ENCODE results near the gene DBF4B. TPM values are rescaled to one million over a fixed set of nuclear protein-coding genes. Genes with fewer than 3 reads are reported as not detected.
"Not testable (repeated sequence)": the region's sequence is repeated elsewhere in the genome, so short reads cannot be mapped to it uniquely, and the experiment has no call there.

The DBF4B gene
- total and polyA plus RNA-seq, 3 experiments from 2014 or later, result 0.75 to 16.1 (median 15.2) TPM

DNA sequence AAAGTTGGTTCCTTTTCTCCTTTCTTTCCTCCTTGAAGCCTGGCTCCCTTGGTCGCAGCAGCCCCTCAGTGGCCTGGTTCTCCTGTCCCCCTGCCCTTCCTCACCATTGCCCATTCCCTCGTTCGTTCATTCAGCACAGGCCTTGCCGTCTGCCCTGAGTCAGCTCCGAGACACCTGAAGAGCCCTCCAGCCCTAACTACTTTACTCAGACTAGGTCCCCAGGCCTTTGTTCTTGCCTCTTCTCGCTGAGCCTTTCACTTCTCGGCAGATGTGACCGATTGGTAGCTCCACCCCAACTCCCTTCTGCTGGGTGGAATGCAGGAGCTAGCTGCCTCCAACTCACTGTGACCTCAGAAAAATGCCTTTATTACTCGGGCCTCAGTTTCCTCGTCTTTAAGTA is 43.3 kb downstream of the DBF4B start:
- no peaks in the 10 kb centered on the region for H3K36me3 ChIP-seq (ENCODE audit: insufficient read depth, low read length)
- H3K27ac ChIP-seq (ENCODE audit: low read depth, low read length), result no peak overlapping the region
- H3K27me3 ChIP-seq (ENCODE audit: insufficient read depth, low read length, poor library complexity, severe bottlenecking), result no peaks in the 10 kb centered on the region
- no peaks in the 10 kb centered on the region for H3K4me1 Mint-ChIP-seq
- CTCF ChIA-PET, result no interaction called here
- DNase-seq, result no peak
- H3K4me3 Mint-ChIP-seq, result no peak overlapping the region
- no peaks in the 10 kb centered on the region for H3K4me1 ChIP-seq (ENCODE audit: insufficient read depth, low read length)
- peak overlapping the region in 1 of 8 donors; percentile 33 for H3K27ac Mint-ChIP-seq
- no peaks in the 10 kb centered on the region for H3K9me3 Mint-ChIP-seq
- POLR2A ChIA-PET, result no interaction called here
- H3K9me3 ChIP-seq (ENCODE audit: low read length), result no peaks in the 10 kb centered on the region
- H3K36me3 Mint-ChIP-seq, result peaks cover 0 to 24% (median 0%) of the 10 kb centered on the region in 3 donors
- H3K27me3 Mint-ChIP-seq, result peaks cover 4 to 10% of the 10 kb centered on the region in 2 donors
- no peak overlapping the region for H3K4me3 ChIP-seq (ENCODE audit: low read length)

DNA sequence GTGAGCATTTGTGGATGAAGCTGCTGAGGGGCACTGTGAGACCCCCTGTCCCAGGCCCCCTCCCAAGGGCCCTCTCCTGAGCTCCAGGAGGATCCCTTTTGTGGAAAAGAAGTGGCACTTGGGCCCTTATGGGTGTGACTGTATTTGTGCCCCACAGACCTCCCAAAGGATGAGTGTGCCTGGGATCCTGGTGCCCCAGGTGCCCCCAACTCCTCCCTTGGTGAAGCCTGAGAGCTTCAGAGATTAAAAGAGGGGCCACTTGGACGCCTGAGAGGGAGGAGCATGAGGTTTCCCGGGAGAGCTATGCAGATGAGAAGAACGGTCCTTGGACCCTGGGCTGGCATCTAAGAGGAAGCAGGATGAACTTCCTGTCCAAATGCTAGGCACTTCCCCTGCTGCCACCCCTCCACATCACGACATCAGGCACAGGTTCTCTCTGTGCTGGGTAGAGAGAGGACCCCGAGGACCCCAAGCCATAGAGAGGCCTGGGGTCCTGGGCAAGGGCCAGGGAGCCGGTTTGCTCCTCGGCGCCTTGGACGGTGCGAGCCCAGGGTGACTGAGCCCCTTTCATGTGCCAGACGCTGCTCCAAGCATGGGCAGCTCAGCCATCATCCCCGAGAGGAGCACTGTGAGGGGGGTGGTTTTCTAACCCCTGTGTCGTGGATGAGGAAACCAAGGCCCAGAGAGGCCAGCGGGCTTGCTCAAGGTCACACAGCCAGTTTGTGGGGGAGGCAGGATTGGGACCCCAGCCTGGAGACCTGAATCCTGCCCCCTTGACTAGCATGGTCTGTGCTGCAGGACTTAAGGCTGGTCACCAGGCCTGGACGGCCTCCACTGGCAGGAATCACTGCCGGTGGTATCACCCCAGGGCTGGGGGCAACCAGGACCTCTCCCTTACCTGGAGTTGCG is 44.7 kb downstream of the DBF4B start:
- Histone ChIP-seq H3K36me3 (ENCODE audit: insufficient read depth, low read length) (no peaks in the 10 kb centered on the region), H3K9me3 (ENCODE audit: low read length) (no peaks in the 10 kb centered on the region), H3K27ac (ENCODE audit: low read depth, low read length) (no peak overlapping the region), H3K4me1 (ENCODE audit: insufficient read depth, low read length) (no peaks in the 10 kb centered on the region), H3K4me3 (ENCODE audit: low read length) (no peak overlapping the region), H3K27me3 (ENCODE audit: insufficient read depth, low read length, poor library complexity, severe bottlenecking) (peaks cover 5% of the 10 kb centered on the region)
- DNase-seq, result no peak
- Mint-ChIP-seq H3K9me3 (no peaks in the 10 kb centered on the region), H3K36me3 (peaks cover 0 to 17% (median 0%) of the 10 kb centered on the region in 3 donors), H3K4me3 (no peak overlapping the region), H3K27ac (no peak overlapping the region), H3K4me1 (peaks cover 0 to 3% (median 2%) of the 10 kb centered on the region in 3 donors), H3K27me3 (peaks cover 18 to 20% of the 10 kb centered on the region in 2 donors)
- POLR2A ChIA-PET, result no interaction called here
- CTCF ChIA-PET, result no interaction called here

DNA sequence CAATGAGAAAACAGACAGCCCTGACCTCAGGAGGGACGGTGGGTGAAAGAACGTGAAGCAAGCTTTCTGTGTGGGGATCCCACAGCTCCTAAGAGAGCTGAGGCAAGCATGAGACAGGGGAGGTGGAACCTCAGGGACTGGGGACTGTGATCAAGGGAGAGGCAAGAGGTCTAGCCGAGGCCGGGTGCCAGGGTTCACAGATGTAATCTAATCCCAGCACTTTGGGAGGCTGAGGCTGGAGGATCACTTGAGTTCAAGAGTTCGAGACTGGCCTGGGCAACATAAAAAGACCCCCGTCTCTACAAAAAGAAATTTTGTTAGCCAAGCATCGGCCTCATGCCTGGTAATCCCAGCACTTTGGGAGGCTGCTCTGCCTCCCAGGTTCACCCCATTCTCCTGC is 45.8 kb downstream of the DBF4B start:
- Histone ChIP-seq H3K9me3 (ENCODE audit: low read length) (no peaks in the 10 kb centered on the region), H3K27ac (ENCODE audit: low read depth, low read length) (no peak overlapping the region), H3K4me3 (ENCODE audit: low read length) (no peak overlapping the region), H3K27me3 (ENCODE audit: insufficient read depth, low read length, poor library complexity, severe bottlenecking) (peaks cover 5% of the 10 kb centered on the region), H3K36me3 (ENCODE audit: insufficient read depth, low read length) (no peaks in the 10 kb centered on the region), H3K4me1 (ENCODE audit: insufficient read depth, low read length) (peaks cover under 1% of the 10 kb centered on the region)
- Mint-ChIP-seq H3K4me3 (no peak overlapping the region), H3K36me3 (peaks cover 0 to 15% (median 0%) of the 10 kb centered on the region in 3 donors), H3K4me1 (peaks cover 0 to 4% (median 2%) of the 10 kb centered on the region in 3 donors), H3K9me3 (no peaks in the 10 kb centered on the region), H3K27ac (no peak overlapping the region), H3K27me3 (peaks cover 20% of the 10 kb centered on the region in 2 donors)
- no peak for DNase-seq
- ChIA-PET CTCF (no interaction called here), POLR2A (no interaction called here)

DNA sequence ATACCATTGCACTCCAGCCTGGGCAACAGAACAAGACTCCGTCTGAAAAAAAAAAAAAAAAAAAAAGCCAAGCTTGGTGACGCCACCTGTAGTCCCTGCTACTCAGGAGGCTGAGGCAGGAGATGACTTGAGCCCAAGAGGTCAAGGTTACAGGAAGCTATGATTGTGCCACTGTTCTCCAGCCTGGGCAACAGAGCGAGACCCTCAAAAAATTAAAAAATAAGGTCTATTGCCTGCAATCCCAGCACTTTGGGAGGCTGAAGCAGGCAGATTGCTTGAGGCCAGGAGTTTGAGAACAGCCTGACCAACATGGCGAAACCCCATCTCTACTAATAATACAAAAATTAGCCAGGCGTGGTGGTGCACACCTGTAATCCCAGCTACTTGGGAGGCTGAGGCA is 46.7 kb downstream of the DBF4B start:
- DNase-seq; H3K9me3 Mint-ChIP-seq; H3K4me3 ChIP-seq (ENCODE audit: low read length); H3K4me1 Mint-ChIP-seq; H3K4me1 ChIP-seq (ENCODE audit: insufficient read depth, low read length); H3K36me3 ChIP-seq (ENCODE audit: insufficient read depth, low read length); H3K4me3 Mint-ChIP-seq; H3K9me3 ChIP-seq (ENCODE audit: low read length); H3K27ac Mint-ChIP-seq; H3K27ac ChIP-seq (ENCODE audit: low read depth, low read length); CTCF ChIA-PET: not testable (repeated sequence)
- Mint-ChIP-seq H3K27me3 (peaks cover 20 to 22% of the 10 kb centered on the region in 2 donors), H3K36me3 (peaks cover 0 to 12% (median 0%) of the 10 kb centered on the region in 3 donors)
- POLR2A ChIA-PET, result interaction anchor here (0.6 kb wide), 1 partner anchor 17 kb away, joined by 4 read pairs; no protein-coding TSS in a partner anchor
- peaks cover 14% of the 10 kb centered on the region for H3K27me3 ChIP-seq (ENCODE audit: insufficient read depth, low read length, poor library complexity, severe bottlenecking)

DNA sequence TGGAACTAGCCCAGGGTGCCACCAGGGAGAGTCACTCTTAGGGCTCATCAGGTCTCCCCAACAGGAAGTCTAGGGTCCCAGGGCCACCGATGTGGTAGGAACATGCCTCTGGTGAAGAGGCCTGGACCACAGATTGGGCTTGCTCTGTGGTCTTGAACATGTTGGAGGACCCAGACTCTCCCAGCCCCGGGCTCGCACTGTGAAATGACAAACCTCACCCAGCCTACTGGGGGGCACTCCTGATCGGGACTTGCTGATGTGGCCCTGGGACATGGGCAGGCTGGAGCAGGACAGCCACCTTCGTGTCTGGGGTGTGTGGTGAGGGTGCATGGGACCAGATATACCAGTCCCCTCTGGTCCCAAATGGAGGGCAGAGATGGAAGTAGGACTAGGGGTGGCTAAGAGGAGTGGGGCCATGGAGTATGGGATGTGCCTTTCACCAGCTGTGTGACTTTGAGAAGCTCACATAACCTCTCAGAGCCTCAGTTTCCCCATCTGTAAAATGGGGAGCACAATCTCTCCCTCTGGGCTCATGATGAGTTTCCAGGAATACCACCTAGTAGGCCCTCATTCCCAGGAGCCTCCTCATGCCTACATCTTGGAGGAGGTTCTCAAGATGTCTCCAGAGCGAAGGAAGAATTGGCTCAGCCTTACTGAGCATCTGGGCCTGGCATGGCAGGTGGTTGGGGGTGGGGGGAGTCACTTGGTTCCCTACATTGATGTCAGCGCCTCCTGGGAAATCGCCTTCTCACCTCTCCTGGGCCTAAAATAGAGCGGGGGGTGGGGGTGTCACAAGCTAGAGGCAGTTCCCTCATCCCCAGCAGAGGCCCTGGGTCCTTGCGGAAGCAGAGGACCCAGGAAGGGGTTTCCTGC is 48.8 kb downstream of the DBF4B start:
- no peaks in the 10 kb centered on the region for H3K9me3 ChIP-seq (ENCODE audit: low read length)
- CTCF ChIA-PET, result no interaction called here
- no peak overlapping the region for H3K27ac ChIP-seq (ENCODE audit: low read depth, low read length)
- POLR2A ChIA-PET, result no interaction called here
- no peak overlapping the region for H3K27ac Mint-ChIP-seq
- no peak for DNase-seq
- H3K4me3 Mint-ChIP-seq, result peak overlapping the region in 6 of 7 donors; percentile 23 to 87 (median 66)
- H3K4me1 ChIP-seq (ENCODE audit: insufficient read depth, low read length), result peaks cover 4% of the 10 kb centered on the region
- H3K4me1 Mint-ChIP-seq, result peaks cover 0 to 4% (median 2%) of the 10 kb centered on the region in 3 donors
- H3K27me3 Mint-ChIP-seq, result peaks cover 29 to 36% of the 10 kb centered on the region in 2 donors
- H3K36me3 ChIP-seq (ENCODE audit: insufficient read depth, low read length), result no peaks in the 10 kb centered on the region
- H3K27me3 ChIP-seq (ENCODE audit: insufficient read depth, low read length, poor library complexity, severe bottlenecking), result peaks cover 16% of the 10 kb centered on the region
- H3K4me3 ChIP-seq (ENCODE audit: low read length), result no peak overlapping the region
- H3K36me3 Mint-ChIP-seq, result no peaks in the 10 kb centered on the region
- H3K9me3 Mint-ChIP-seq, result no peaks in the 10 kb centered on the region

DNA sequence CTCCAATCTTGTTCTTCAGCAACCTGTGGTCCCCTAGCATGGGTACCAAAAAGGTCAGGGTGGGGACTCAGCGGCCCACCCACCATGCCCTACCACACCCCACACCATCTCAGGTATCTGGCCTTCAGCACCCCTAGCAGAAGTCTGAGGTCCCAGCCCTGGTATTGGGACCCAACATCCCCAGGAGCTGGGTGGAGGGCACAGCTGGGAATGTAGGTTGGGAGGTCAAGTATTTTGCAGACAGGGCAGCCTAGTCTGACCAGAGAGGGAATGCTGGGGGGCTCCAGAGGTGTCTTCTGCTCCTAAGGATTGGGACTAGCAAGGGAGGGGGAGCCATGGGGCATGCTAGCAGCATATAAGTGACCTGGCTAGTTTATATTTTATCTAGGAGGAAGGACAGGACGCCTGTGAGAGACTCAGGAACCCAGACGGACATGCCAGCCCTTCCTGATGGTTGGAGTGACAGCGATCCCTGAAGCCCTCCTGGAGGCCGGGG is 49.5 kb downstream of the DBF4B start:
- ChIA-PET POLR2A (no interaction called here), CTCF (no interaction called here)
- H3K4me1 ChIP-seq (ENCODE audit: insufficient read depth, low read length), result peaks cover 4% of the 10 kb centered on the region
- Mint-ChIP-seq H3K36me3 (no peaks in the 10 kb centered on the region), H3K9me3 (no peaks in the 10 kb centered on the region), H3K4me1 (peaks cover 0 to 4% (median 2%) of the 10 kb centered on the region in 3 donors), H3K4me3 (peak overlapping the region; percentile 52 to 87 (median 70)), H3K27me3 (peaks cover 31 to 43% of the 10 kb centered on the region in 2 donors), H3K27ac (peak overlapping the region in 1 of 8 donors; percentile 93)
- DNase-seq, result no peak
- peaks cover 16% of the 10 kb centered on the region for H3K27me3 ChIP-seq (ENCODE audit: insufficient read depth, low read length, poor library complexity, severe bottlenecking)
- no peak overlapping the region for H3K4me3 ChIP-seq (ENCODE audit: low read length)
- H3K9me3 ChIP-seq (ENCODE audit: low read length), result no peaks in the 10 kb centered on the region
- no peaks in the 10 kb centered on the region for H3K36me3 ChIP-seq (ENCODE audit: insufficient read depth, low read length)
- no peak overlapping the region for H3K27ac ChIP-seq (ENCODE audit: low read depth, low read length)

DNA sequence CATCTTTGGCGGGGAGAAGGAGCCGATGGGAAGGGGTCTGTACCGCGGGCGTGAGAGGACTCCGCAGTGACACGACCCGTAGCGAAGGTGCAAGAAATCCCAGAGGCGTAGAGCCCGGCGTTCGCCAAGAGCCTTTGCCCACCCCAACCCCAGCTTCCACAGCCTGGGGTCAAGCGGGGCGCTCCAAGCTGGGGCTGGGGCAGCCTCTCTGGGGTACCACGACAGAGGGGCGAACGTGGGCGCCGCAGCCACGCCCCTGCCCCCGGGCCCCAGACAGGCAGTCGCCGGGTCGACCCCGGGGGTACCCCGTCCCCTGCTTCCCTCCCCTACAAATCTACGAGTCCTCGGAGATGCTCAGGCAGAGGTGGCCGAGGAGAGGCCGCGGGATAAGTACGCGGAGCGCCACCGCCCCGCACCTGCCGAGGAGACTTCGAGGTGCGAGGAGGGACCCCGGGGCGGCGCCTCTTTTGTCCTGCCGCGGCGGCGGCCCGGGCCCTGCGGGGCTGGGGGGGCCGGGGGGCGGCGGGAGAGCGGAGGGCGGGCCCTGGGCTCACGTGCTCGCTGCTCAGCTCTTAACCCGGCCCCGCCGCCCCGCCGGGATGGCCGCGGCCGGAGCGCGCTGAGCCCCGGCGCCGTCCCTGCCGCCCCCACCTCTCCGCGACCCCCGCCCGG is 50.1 kb downstream of the DBF4B start, which contains the start of gene ADAM11:
Gene ADAM11 (plus strand): TSS at position 575 of the 672 bp plus-strand sequence. CDS start 212 bp downstream, outside the sequence.
- Mint-ChIP-seq H3K27me3 (peaks cover 31 to 43% of the 10 kb centered on the region in 2 donors), H3K4me1 (peaks cover 0 to 4% (median 2%) of the 10 kb centered on the region in 3 donors), H3K9me3 (no peaks in the 10 kb centered on the region), H3K27ac (peak within 1 kb of the TSS in 1 of 8 donors; percentile 93), H3K4me3 (peak within 1 kb of the TSS; percentile 52 to 87 (median 70)), H3K36me3 (no peaks in the 10 kb centered on the region)
- Histone ChIP-seq H3K27ac (ENCODE audit: low read depth, low read length) (no peak within 1 kb of the TSS), H3K27me3 (ENCODE audit: insufficient read depth, low read length, poor library complexity, severe bottlenecking) (peaks cover 16% of the 10 kb centered on the region), H3K4me3 (ENCODE audit: low read length) (no peak within 1 kb of the TSS), H3K9me3 (ENCODE audit: low read length) (no peaks in the 10 kb centered on the region), H3K36me3 (ENCODE audit: insufficient read depth, low read length) (no peaks in the 10 kb centered on the region), H3K4me1 (ENCODE audit: insufficient read depth, low read length) (peaks cover 4% of the 10 kb centered on the region)
- POLR2A ChIA-PET, result no interaction called here
- no peak for DNase-seq
- CTCF ChIA-PET, result no interaction called here

All from CD8-positive, alpha-beta memory T cell (primary cell).